ENCODE measurements around the gene HSPA1A. TPM values are rescaled to one million over a fixed set of nuclear protein-coding genes. Genes with fewer than 3 reads are reported as not detected.
"Not testable (repeated sequence)": the region's sequence is repeated elsewhere in the genome, so short reads cannot be mapped to it uniquely, and the experiment has no call there.

HSPA1A gene
- total and polyA plus RNA-seq, 9 donors: 44.6 to 340 (median 140) TPM

DNA sequence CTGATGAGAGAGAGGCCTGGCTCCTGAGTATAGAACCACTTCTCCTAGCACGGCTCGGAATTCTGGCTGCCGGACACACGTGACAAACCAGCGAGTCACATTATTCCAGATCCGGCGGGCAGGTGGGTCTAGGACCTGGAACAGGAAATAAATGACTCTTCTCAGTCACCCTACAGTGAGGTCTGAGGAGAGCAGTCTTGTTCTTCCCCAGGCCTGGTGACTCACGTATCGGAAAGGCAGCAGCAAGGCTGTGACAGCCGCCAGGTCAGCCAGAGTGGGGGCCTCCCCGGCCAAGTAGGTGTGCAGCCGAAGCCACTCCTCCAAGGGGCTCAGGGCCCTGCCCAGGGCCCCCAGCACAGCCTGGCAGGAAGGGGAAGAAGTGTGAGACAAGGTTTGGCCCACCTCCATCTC is 22.6 kb upstream of the HSPA1A start:
- no peak overlapping the region for H3K4me3 ChIP-seq
- DNase-seq: no peak
- H3K9me3 ChIP-seq: no peaks in the 10 kb centered on the region
- intact Hi-C loops (cut with DNase I): loop anchor here in 1 of 4 donors (5.0 to 10.0 kb wide), 2 partner anchors 40 to 58 kb away; partner anchors contain the start of gene CLIC1
- no peaks in the 10 kb centered on the region for H3K36me3 ChIP-seq
- no peak overlapping the region for H3K27ac ChIP-seq
- WGBS, 3 donors: 83 to 89% (median 87%) methylated on average over 12 of the region's 12 CpGs
- H3K27me3 ChIP-seq: no peaks in the 10 kb centered on the region
- peaks cover 6% of the 10 kb centered on the region for H3K4me1 ChIP-seq (ENCODE audit: insufficient read depth)
- no peak for TF ChIP-seq EP300 (IDR thresholded peaks at IDR 0.05)

DNA sequence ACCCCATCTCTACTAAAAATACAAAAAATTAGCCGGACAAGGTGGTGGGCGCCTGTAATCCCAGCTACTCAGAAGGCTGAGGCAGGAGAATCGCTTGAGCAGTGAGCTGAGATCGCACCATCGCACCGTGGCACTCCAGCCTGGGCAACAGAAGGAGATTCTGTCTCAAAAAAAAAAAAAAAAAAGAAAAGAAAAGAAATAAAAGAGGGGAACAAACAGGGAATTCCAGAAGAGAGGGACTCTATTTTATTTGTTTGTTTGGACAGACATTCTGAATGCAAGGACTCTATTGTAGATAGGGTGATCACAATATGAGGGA is 21.5 kb upstream of the HSPA1A start:
- H3K4me3 ChIP-seq; DNase-seq; H3K4me1 ChIP-seq (ENCODE audit: insufficient read depth); H3K36me3 ChIP-seq; H3K27me3 ChIP-seq; H3K9me3 ChIP-seq: not testable (repeated sequence)
- peak overlapping the region in 1 of 2 donors; percentile 96 for H3K27ac ChIP-seq
- 87 to 89% (median 88%) methylated on average over 6 of the region's 6 CpGs for WGBS, 3 donors
- intact Hi-C loops (cut with DNase I): loop anchor here in 1 of 4 donors (5.0 to 10.0 kb wide), 2 partner anchors 38 to 59 kb away; partner anchors contain the start of gene CLIC1

DNA sequence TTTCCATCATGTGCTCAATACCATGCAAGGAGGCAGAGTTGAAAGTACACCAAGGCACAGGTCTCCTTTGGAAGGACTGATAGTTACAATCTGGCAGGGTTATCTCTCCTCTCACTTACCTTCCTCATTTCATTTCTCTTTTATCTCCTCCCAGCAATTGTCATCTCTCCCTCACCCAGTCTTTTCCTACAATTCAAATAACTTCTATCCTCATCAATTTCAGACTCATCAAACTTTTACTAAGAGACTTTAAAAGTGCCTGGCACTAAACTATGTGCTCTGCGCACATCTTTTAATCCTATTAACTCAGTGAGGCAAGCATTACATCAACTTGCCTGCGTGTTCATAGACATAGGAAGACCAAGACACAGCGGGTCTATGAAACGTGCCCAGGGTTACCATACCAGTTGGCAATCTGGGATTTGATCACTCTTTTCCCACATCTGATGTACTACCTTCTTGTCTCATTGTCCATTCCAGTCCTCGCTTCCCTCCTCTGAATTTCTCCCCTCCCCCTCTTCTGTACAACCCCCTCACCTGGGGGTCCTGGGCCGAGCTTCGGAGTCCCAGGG is 21.0 kb upstream of the HSPA1A start:
- TF ChIP-seq EP300 (IDR thresholded peaks at IDR 0.05) (no peak), POLR2A (IDR thresholded peaks at IDR 0.05) (no peak)
- intact Hi-C loops (cut with DNase I): loop anchor here in 1 of 4 donors (5.0 to 10.0 kb wide), 2 partner anchors 38 to 60 kb away; partner anchors contain the start of gene CLIC1
- Histone ChIP-seq H3K36me3 (no peaks in the 10 kb centered on the region), H3K4me3 (peak overlapping the region; percentile 67), H3K4me1 (ENCODE audit: insufficient read depth) (peaks cover 6% of the 10 kb centered on the region), H3K9me3 (no peaks in the 10 kb centered on the region), H3K27ac (peak overlapping the region; percentile 93 to 96), H3K27me3 (no peaks in the 10 kb centered on the region)
- DNase-seq: no peak
- 7 to 8% (median 8%) methylated on average over 7 of the region's 7 CpGs for WGBS, 3 donors

DNA sequence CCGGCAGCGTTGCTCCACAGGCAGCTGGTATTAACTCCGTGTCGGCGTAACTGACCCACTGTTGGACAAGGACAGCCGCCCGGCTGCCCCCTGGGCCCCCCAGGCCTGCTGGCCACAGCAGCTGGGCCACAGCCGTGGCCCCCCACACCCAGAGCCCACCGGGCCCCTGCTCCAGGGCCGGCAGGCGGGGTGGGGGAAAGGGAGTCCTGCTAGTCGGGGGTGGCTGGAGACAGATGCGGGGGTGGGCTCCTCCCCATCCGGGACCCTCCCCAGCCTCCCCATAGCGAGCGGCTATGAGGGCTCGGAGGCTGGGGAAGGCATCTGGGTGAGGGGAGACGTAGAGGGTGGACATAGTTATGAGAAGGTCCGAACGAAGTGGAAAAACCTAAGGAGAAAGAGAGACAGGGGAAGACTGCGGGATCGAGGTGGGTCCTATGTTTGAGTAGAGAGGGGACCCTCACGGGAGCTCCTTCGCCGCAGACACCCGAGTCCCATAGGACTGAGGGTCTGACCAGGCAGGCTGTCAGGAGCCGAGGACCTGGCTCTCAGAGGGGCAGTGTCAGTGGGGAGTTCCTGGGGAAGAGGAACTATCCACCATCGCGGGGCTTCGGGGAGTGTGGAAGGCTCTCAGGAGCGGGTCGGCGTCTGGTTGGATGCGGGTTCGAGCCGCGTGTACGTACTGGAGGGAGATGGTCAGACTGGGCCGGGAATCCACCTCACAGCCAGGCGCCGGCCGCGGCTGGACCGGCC is 20.3 kb upstream of the HSPA1A start:
- no peaks in the 10 kb centered on the region for H3K27me3 ChIP-seq
- peak overlapping the region; percentile 67 for H3K4me3 ChIP-seq
- no peak for TF ChIP-seq EP300 (IDR thresholded peaks at IDR 0.05)
- no peak for TF ChIP-seq POLR2A (IDR thresholded peaks at IDR 0.05)
- TF ChIP-seq CTCF (IDR thresholded peaks at IDR 0.05): no peak
- peaks cover 6% of the 10 kb centered on the region for H3K4me1 ChIP-seq (ENCODE audit: insufficient read depth)
- WGBS, 3 donors: 1% methylated on average over 44 of the region's 44 CpGs
- no peaks in the 10 kb centered on the region for H3K9me3 ChIP-seq
- intact Hi-C loops (cut with DNase I): loop anchor here in 2 of 4 donors (5.0 to 10.0 kb wide), 2 partner anchors 37 to 60 kb away; partner anchors contain the start of gene CLIC1 (in 1 of the 2)
- peak overlapping the region; percentile 93 to 96 for H3K27ac ChIP-seq
- no peaks in the 10 kb centered on the region for H3K36me3 ChIP-seq
- peak in 1 of 5 donors; percentile 54 for DNase-seq

- Histone ChIP-seq H3K27me3 (no peaks in the 10 kb centered on the region), H3K36me3 (no peaks in the 10 kb centered on the region), H3K4me3 (peak within 1 kb of the TSS; percentile 67), H3K9me3 (no peaks in the 10 kb centered on the region), H3K4me1 (ENCODE audit: insufficient read depth) (peaks cover 6% of the 10 kb centered on the region), H3K27ac (peak within 1 kb of the TSS; percentile 93 to 96)
- DNase-seq: peak; percentile 88 to 93 (median 91)
- 0 to 2% (median 1%) methylated on average over 30 to 75 of the region's 75 CpGs for WGBS, 3 donors
- intact Hi-C loops (cut with DNase I): loop anchor here in 2 of 4 donors (5.0 to 10.0 kb wide), 2 partner anchors 37 to 61 kb away; partner anchors contain the start of gene CLIC1 (in 1 of the 2)
- no peak for TF ChIP-seq EP300 (IDR thresholded peaks at IDR 0.05)
- peak; percentile 70 for TF ChIP-seq POLR2A (IDR thresholded peaks at IDR 0.05)
- TF ChIP-seq CTCF (IDR thresholded peaks at IDR 0.05): peak; percentile 77 to 99 (median 99)
Measured at GRCh38 chr6:31795616-31796298, 19.6 kb upstream of the HSPA1A start, which contains the start of gene VARS1. VARS1 (minus strand) TSS chr6:31795752; CDS start chr6:31795217, 535 bp downstream.

Data from ovary (tissue), 9 donors.